ENCODE measurements around the gene SLC30A10. TPM values are rescaled to one million over a fixed set of nuclear protein-coding genes. Genes with fewer than 3 reads are reported as not detected.
"Not testable (repeated sequence)": the region's sequence is repeated elsewhere in the genome, so short reads cannot be mapped to it uniquely, and the experiment has no call there.

Gene SLC30A10
- total RNA-seq, 1 donor from 2014 or later, result 0.12 TPM

GRCh38 chr1:219961684-219962083 is 33.3 kb upstream of the SLC30A10 start:
- TF ChIP-seq CTCF (conservative IDR thresholded peaks at IDR 0.05; ENCODE audit: low read depth, low read length), result no peak
- no peak for DNase-seq (ENCODE audit: low read depth)
- H3K4me3 ChIP-seq (ENCODE audit: low read depth, low read length), result no peak overlapping the region

DNA sequence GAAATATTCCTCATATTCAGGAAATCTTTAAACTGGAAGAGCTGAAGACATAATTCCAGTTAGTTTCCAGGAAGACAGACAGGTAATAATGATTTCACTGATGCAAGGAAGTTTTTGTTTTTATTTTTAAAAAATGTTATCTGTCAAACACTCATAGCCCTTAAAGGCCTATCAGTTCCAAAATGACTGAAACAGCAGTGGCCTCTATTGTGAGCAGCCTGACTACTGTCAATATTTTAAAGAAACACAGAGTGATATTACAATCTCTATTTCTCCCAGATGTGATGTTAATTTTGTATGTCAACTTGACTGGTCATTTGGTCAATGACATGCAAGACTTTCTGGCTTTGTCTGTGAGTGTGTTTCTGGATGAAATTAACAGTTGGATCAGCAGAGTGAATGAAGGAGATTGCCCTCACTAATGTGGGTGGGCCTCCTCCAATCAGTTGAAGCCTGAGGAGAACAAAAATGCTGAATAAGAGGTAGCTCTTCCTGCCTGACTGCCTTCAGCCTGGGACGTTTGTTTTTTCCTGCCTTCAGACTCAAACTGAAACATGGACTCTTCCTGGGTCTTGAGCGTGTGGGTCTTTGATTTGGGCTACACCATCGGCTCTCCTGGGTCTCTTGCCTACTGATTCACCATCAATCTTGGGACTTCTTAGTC is 31.3 kb upstream of the SLC30A10 start:
- no peak for DNase-seq (ENCODE audit: low read depth)
- TF ChIP-seq CTCF (conservative IDR thresholded peaks at IDR 0.05; ENCODE audit: low read depth, low read length), result no peak
- H3K4me3 ChIP-seq (ENCODE audit: low read depth, low read length), result no peak overlapping the region

DNA sequence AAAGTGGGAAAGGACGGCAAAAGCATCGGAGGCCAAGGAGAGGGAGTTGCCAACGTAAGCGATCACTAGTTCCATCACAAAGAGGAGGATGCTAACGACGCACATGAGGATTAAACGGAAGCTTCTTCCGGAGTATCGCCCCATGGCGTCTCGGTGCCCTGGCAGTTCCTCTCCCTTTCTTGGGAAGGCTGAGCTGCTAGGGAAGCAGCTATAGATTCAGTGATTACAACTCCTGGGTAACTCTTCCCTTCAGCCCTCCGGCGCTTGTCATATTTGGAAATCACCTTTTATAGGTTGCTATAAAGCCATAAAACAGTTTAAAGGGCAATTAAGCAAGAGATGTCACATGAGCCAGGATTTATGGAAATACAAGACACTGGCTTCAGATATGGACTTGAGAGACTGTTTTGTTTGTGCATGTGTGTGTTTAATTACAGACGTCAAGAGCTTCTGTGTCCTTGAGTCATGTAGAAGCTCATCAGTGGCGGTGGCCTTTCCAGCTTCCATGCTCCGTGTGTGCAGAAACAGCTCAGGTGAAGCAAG is 30.6 kb upstream of the SLC30A10 start:
- DNase-seq (ENCODE audit: low read depth), result no peak
- no peak for TF ChIP-seq CTCF (conservative IDR thresholded peaks at IDR 0.05; ENCODE audit: low read depth, low read length)
- H3K4me3 ChIP-seq (ENCODE audit: low read depth, low read length), result no peak overlapping the region

- DNase-seq (ENCODE audit: low read depth), result no peak
- no peak for TF ChIP-seq CTCF (conservative IDR thresholded peaks at IDR 0.05; ENCODE audit: low read depth, low read length)
- H3K4me3 ChIP-seq (ENCODE audit: low read depth, low read length), result no peak overlapping the region
Measured at GRCh38 chr1:219954736-219955421, 26.5 kb upstream of the SLC30A10 start.

- TF ChIP-seq CTCF (conservative IDR thresholded peaks at IDR 0.05; ENCODE audit: low read depth, low read length), result no peak
- H3K4me3 ChIP-seq (ENCODE audit: low read depth, low read length), result no peak overlapping the region
- DNase-seq (ENCODE audit: low read depth), result no peak
Measured at GRCh38 chr1:219954052-219954451, 25.7 kb upstream of the SLC30A10 start.

- no peak overlapping the region for H3K4me3 ChIP-seq (ENCODE audit: low read depth, low read length)
- no peak for TF ChIP-seq CTCF (conservative IDR thresholded peaks at IDR 0.05; ENCODE audit: low read depth, low read length)
- no peak for DNase-seq (ENCODE audit: low read depth)
Measured at GRCh38 chr1:219952361-219952760, 24.0 kb upstream of the SLC30A10 start.

GRCh38 chr1:219949227-219949626 is 20.9 kb upstream of the SLC30A10 start:
- DNase-seq (ENCODE audit: low read depth); H3K4me3 ChIP-seq (ENCODE audit: low read depth, low read length): not testable (repeated sequence)

- DNase-seq (ENCODE audit: low read depth); H3K4me3 ChIP-seq (ENCODE audit: low read depth, low read length): not testable (repeated sequence)
Measured at GRCh38 chr1:219948766-219949165, 20.4 kb upstream of the SLC30A10 start.

Measured in epithelial cell of proximal tubule (primary cell).